NOMO-1 treated with dmso at 0.1 percent for 144 hours (cell line): ENCODE data around the gene ZNF485.

Experiments
- DNase-seq: peaks from one replicate; lab custom pipeline; 2025; ENCODE audit not compliant: unreplicated experiment; lab: John Stamatoyannopoulos, UW

The ZNF485 gene

GRCh38 chr10:43667317-43667731, 61.1 kb downstream of the ZNF485 start:
- no peak for DNase-seq
